ENCODE results near the gene XRCC1.

XRCC1 gene

GRCh38 chr19:43574424-43575155, 737 bp downstream of the XRCC1 start:
- Histone ChIP-seq H3K9ac (ENCODE audit: low read depth, low read length) (peak overlapping the region; percentile 98), H3K4me1 (ENCODE audit: insufficient read depth, low read length) (peaks cover 6% of the 10 kb centered on the region; the same call in 1 of the 2 replicates), H3K36me3 (ENCODE audit: insufficient read depth, low read length) (no peaks in the 10 kb centered on the region; the same call in 1 of the 2 replicates), H3K9me3 (ENCODE audit: control insufficient read depth, insufficient read depth, low read length) (no peaks in the 10 kb centered on the region; the same call in 1 of the 2 replicates)

- H3K9ac ChIP-seq (ENCODE audit: low read depth, low read length), result no peak overlapping the region
- H3K4me1 ChIP-seq (ENCODE audit: insufficient read depth, low read length), result peaks cover 6% of the 10 kb centered on the region; the same call in 1 of the 2 replicates
- H3K9me3 ChIP-seq (ENCODE audit: control insufficient read depth, insufficient read depth, low read length), result no peaks in the 10 kb centered on the region
- H3K36me3 ChIP-seq (ENCODE audit: insufficient read depth, low read length), result no peaks in the 10 kb centered on the region; the same call in 1 of the 2 replicates
Observed at GRCh38 chr19:43572171-43572588, 3.1 kb downstream of the XRCC1 start.

GRCh38 chr19:43570174-43570791, 5.0 kb downstream of the XRCC1 start:
- peaks cover 6% of the 10 kb centered on the region; the same call in 1 of the 2 replicates for H3K4me1 ChIP-seq (ENCODE audit: insufficient read depth, low read length)
- H3K36me3 ChIP-seq (ENCODE audit: insufficient read depth, low read length), result no peaks in the 10 kb centered on the region; the same call in 1 of the 2 replicates
- no peaks in the 10 kb centered on the region for H3K9me3 ChIP-seq (ENCODE audit: control insufficient read depth, insufficient read depth, low read length)
- no peak overlapping the region for H3K9ac ChIP-seq (ENCODE audit: low read depth, low read length)

- H3K9ac ChIP-seq (ENCODE audit: low read depth, low read length), result no peak overlapping the region
- no peaks in the 10 kb centered on the region for H3K9me3 ChIP-seq (ENCODE audit: control insufficient read depth, insufficient read depth, low read length)
- no peaks in the 10 kb centered on the region; the same call in 1 of the 2 replicates for H3K36me3 ChIP-seq (ENCODE audit: insufficient read depth, low read length)
- H3K4me1 ChIP-seq (ENCODE audit: insufficient read depth, low read length), result peaks cover 3% of the 10 kb centered on the region; the same call in 1 of the 2 replicates
Observed at GRCh38 chr19:43569657-43570056, 5.7 kb downstream of the XRCC1 start.

- Histone ChIP-seq H3K4me1 (ENCODE audit: insufficient read depth, low read length) (no peaks in the 10 kb centered on the region), H3K36me3 (ENCODE audit: insufficient read depth, low read length) (peaks cover 4% of the 10 kb centered on the region), H3K9me3 (ENCODE audit: control insufficient read depth, insufficient read depth, low read length) (no peaks in the 10 kb centered on the region), H3K9ac (ENCODE audit: low read depth, low read length) (no peak overlapping the region)
Observed at GRCh38 chr19:43564800-43565199, 10.5 kb downstream of the XRCC1 start.

- Histone ChIP-seq H3K36me3 (ENCODE audit: insufficient read depth, low read length) (peaks cover 4% of the 10 kb centered on the region), H3K4me1 (ENCODE audit: insufficient read depth, low read length) (no peaks in the 10 kb centered on the region), H3K9ac (ENCODE audit: low read depth, low read length) (no peak overlapping the region), H3K9me3 (ENCODE audit: control insufficient read depth, insufficient read depth, low read length) (no peaks in the 10 kb centered on the region)
Observed at GRCh38 chr19:43563816-43564457, 11.4 kb downstream of the XRCC1 start.

GRCh38 chr19:43562698-43563241, 12.6 kb downstream of the XRCC1 start:
- Histone ChIP-seq H3K36me3 (ENCODE audit: insufficient read depth, low read length) (peaks cover 4% of the 10 kb centered on the region), H3K9ac (ENCODE audit: low read depth, low read length) (no peak overlapping the region), H3K4me1 (ENCODE audit: insufficient read depth, low read length) (no peaks in the 10 kb centered on the region), H3K9me3 (ENCODE audit: control insufficient read depth, insufficient read depth, low read length) (no peaks in the 10 kb centered on the region)

GRCh38 chr19:43562226-43562697, 13.1 kb downstream of the XRCC1 start:
- Histone ChIP-seq H3K9ac (ENCODE audit: low read depth, low read length) (no peak overlapping the region), H3K36me3 (ENCODE audit: insufficient read depth, low read length) (peaks cover 4% of the 10 kb centered on the region), H3K4me1 (ENCODE audit: insufficient read depth, low read length) (no peaks in the 10 kb centered on the region), H3K9me3 (ENCODE audit: control insufficient read depth, insufficient read depth, low read length) (no peaks in the 10 kb centered on the region)

- no peaks in the 10 kb centered on the region for H3K9me3 ChIP-seq (ENCODE audit: control insufficient read depth, insufficient read depth, low read length)
- peaks cover 4% of the 10 kb centered on the region for H3K36me3 ChIP-seq (ENCODE audit: insufficient read depth, low read length)
- H3K4me1 ChIP-seq (ENCODE audit: insufficient read depth, low read length), result no peaks in the 10 kb centered on the region
- H3K9ac ChIP-seq (ENCODE audit: low read depth, low read length), result no peak overlapping the region
Observed at GRCh38 chr19:43561139-43561970, 14.0 kb downstream of the XRCC1 start.

- Histone ChIP-seq H3K36me3 (ENCODE audit: insufficient read depth, low read length) (peaks cover 4% of the 10 kb centered on the region), H3K9me3 (ENCODE audit: control insufficient read depth, insufficient read depth, low read length) (no peaks in the 10 kb centered on the region), H3K9ac (ENCODE audit: low read depth, low read length) (no peak overlapping the region), H3K4me1 (ENCODE audit: insufficient read depth, low read length) (no peaks in the 10 kb centered on the region)
Observed at GRCh38 chr19:43560687-43561086, 14.6 kb downstream of the XRCC1 start.

GRCh38 chr19:43555185-43555770, 20.0 kb downstream of the XRCC1 start:
- Histone ChIP-seq H3K9ac (ENCODE audit: low read depth, low read length) (no peak overlapping the region), H3K4me1 (ENCODE audit: insufficient read depth, low read length) (no peaks in the 10 kb centered on the region), H3K9me3 (ENCODE audit: control insufficient read depth, insufficient read depth, low read length) (no peaks in the 10 kb centered on the region), H3K36me3 (ENCODE audit: insufficient read depth, low read length) (peaks cover under 1% of the 10 kb centered on the region)

- Histone ChIP-seq H3K9ac (ENCODE audit: low read depth, low read length) (no peak overlapping the region), H3K9me3 (ENCODE audit: control insufficient read depth, insufficient read depth, low read length) (no peaks in the 10 kb centered on the region), H3K36me3 (ENCODE audit: insufficient read depth, low read length) (peaks cover 3% of the 10 kb centered on the region), H3K4me1 (ENCODE audit: insufficient read depth, low read length) (no peaks in the 10 kb centered on the region)
Observed at GRCh38 chr19:43554317-43554895, 20.9 kb downstream of the XRCC1 start.

- no peaks in the 10 kb centered on the region for H3K9me3 ChIP-seq (ENCODE audit: control insufficient read depth, insufficient read depth, low read length)
- no peak overlapping the region for H3K9ac ChIP-seq (ENCODE audit: low read depth, low read length)
- H3K36me3 ChIP-seq (ENCODE audit: insufficient read depth, low read length), result peaks cover 6% of the 10 kb centered on the region
- no peaks in the 10 kb centered on the region for H3K4me1 ChIP-seq (ENCODE audit: insufficient read depth, low read length)
Observed at GRCh38 chr19:43553656-43554055, 21.7 kb downstream of the XRCC1 start.

Measured in ES-I3 (cell line).